Neural cell (in vitro differentiated cells): ENCODE measurements around the gene PHOX2B. TPM values are rescaled to one million over a fixed set of nuclear protein-coding genes. Genes with fewer than 3 reads are reported as not detected.

Experiments used
- H2AFZ ChIP-seq: fragments of 200-600, 300-800 bp; sonication (generic), shearing (Covaris generic); 2 replicates; pipeline ENCODE4 v1.6.0; 2014; ENCODE audit warnings: low read depth, mild to moderate bottlenecking, antibody characterized with exemption, low read length, moderate library complexity
- H3F3A ChIP-seq: fragments of 200-600 bp; shearing (Covaris generic); 2 replicates; pipeline ENCODE4 v1.6.1; 2016; ENCODE audit warnings: mild to moderate bottlenecking, moderate library complexity, mixed read lengths, antibody characterized with exemption, low read length; ENCODE audit not compliant: insufficient read depth, poor library complexity, severe bottlenecking
- H3K27ac ChIP-seq: fragments of 200-600, 300-800 bp; sonication (generic), shearing (Covaris generic); 2 replicates; pipeline ENCODE4 v1.5.1; 2014; ENCODE audit warnings: mild to moderate bottlenecking, low read length, moderate library complexity
- H3K27me3 ChIP-seq: fragments of 300-800, 200-600 bp; sonication (generic), shearing (Covaris generic); 2 replicates; pipeline ENCODE4 v1.6.0; 2014; ENCODE audit warnings: mild to moderate bottlenecking, low read depth, low read length, moderate library complexity; ENCODE audit not compliant: insufficient read depth
- H3K36me3 ChIP-seq: fragments of 300-800, 200-600 bp; sonication (generic), shearing (Covaris generic); 2 replicates; pipeline ENCODE4 v1.5.1; 2014; ENCODE audit warnings: mild to moderate bottlenecking, antibody characterized with exemption, low read length, moderate library complexity; ENCODE audit not compliant: insufficient read depth
- H3K4me2 ChIP-seq: fragments of 300-800, 200-600 bp; sonication (generic), shearing (Covaris generic); 2 replicates; pipeline ENCODE4 v1.6.0; 2014; ENCODE audit warnings: mild to moderate bottlenecking, low read length
- H3K4me3 ChIP-seq: fragments of 300-800, 200-600 bp; sonication (generic), shearing (Covaris generic); 2 replicates; pipeline ENCODE4 v1.5.1; 2014; ENCODE audit warnings: mild to moderate bottlenecking, low read length, moderate library complexity
- H3K79me2 ChIP-seq: fragments of 200-600 bp; shearing (Covaris generic); replicated peaks from 2 replicates; pipeline ENCODE4 v1.6.0; 2014; ENCODE audit warnings: mild to moderate bottlenecking, low read length, moderate library complexity; ENCODE audit not compliant: insufficient read depth
- H3K9ac ChIP-seq: fragments of 300-800, 200-600 bp; sonication (generic), shearing (Covaris generic); 2 replicates; pipeline ENCODE4 v1.6.1; 2016; ENCODE audit warnings: mild to moderate bottlenecking, low read length, mixed read lengths
- H3K9me2 ChIP-seq: fragments of 200-600 bp; shearing (Covaris generic); 2 replicates; pipeline ENCODE4 v1.6.1; 2016; ENCODE audit warnings: mild to moderate bottlenecking, low read length, mixed read lengths; ENCODE audit not compliant: insufficient read depth
- H3K9me3 ChIP-seq: fragments of 200-600, 300-800 bp; sonication (generic), shearing (Covaris generic); 2 replicates; pipeline ENCODE4 v1.6.1; 2016; ENCODE audit warnings: mild to moderate bottlenecking, mixed run types, low read length, moderate library complexity, mixed read lengths
- H4K20me1 ChIP-seq: fragments of 200-600 bp; shearing (Covaris generic); 2 replicates; pipeline ENCODE4 v1.6.1; 2016; ENCODE audit warnings: mild to moderate bottlenecking, mixed run types; ENCODE audit not compliant: insufficient read depth
- EP300 ChIP-seq: fragments of 450-650 bp; conservative IDR thresholded peaks from 2 replicates; pipeline ENCODE4 v1.6.1; 2014; ENCODE audit warnings: antibody characterized with exemption, mild to moderate bottlenecking, moderate library complexity; ENCODE audit not compliant: poor library complexity, severe bottlenecking
- EZH2 ChIP-seq: fragments of 200-600, 300-800 bp; shearing (Covaris generic), sonication (generic); IDR thresholded peaks from 2 replicates; pipeline ENCODE4 v1.6.1; 2014; ENCODE audit warnings: antibody characterized with exemption, low read length, borderline replicate concordance, mild to moderate bottlenecking; ENCODE audit not compliant: insufficient read depth, poor library complexity, severe bottlenecking
- MXI1 ChIP-seq: fragments of 450-650 bp; conservative IDR thresholded peaks from 2 replicates; pipeline ENCODE4 v1.6.1; 2014; ENCODE audit warnings: antibody characterized with exemption, mild to moderate bottlenecking; ENCODE audit not compliant: poor library complexity, severe bottlenecking
- POLR2AphosphoS5 ChIP-seq: IDR thresholded peaks from 2 replicates; pipeline ENCODE4 v1.6.1; 2012
- RAD21 ChIP-seq: fragments of 450-650 bp; conservative IDR thresholded peaks from 2 replicates; pipeline ENCODE4 v1.6.1; 2014; ENCODE audit warnings: antibody characterized with exemption, mild to moderate bottlenecking, moderate library complexity
- REST ChIP-seq: IDR thresholded peaks from 2 replicates; pipeline ENCODE4 v1.6.1; 2012; ENCODE audit warnings: borderline replicate concordance
- SMC3 ChIP-seq: fragments of 450-650 bp; conservative IDR thresholded peaks from 2 replicates; pipeline ENCODE4 v1.6.1; 2014; ENCODE audit warnings: antibody characterized with exemption, mild to moderate bottlenecking, moderate library complexity; ENCODE audit not compliant: poor library complexity
- TAF1 ChIP-seq: IDR thresholded peaks from 2 replicates; pipeline ENCODE4 v1.6.1; 2012; ENCODE audit warnings: low read depth
- polyA plus RNA-seq: library from polyadenylated mRNA; depleted of rRNA; stranded (reverse); fragments of >200 nt; gene quantifications from 2 replicates; pipeline ENCODE4 v1.2.3, GENCODE V29; 2014
- TF ChIP-seq, protein P1 (sequence below): fragments of 450-650 bp; IDR thresholded peaks from 2 replicates; pipeline ENCODE4 v1.5.1; 2014; ENCODE audit warnings: antibody characterized with exemption, mild to moderate bottlenecking, moderate library complexity; ENCODE audit not compliant: poor library complexity, severe bottlenecking

The PHOX2B gene
- polyA plus RNA-seq, 1 donor from 2014 or later, result not detected

DNA sequence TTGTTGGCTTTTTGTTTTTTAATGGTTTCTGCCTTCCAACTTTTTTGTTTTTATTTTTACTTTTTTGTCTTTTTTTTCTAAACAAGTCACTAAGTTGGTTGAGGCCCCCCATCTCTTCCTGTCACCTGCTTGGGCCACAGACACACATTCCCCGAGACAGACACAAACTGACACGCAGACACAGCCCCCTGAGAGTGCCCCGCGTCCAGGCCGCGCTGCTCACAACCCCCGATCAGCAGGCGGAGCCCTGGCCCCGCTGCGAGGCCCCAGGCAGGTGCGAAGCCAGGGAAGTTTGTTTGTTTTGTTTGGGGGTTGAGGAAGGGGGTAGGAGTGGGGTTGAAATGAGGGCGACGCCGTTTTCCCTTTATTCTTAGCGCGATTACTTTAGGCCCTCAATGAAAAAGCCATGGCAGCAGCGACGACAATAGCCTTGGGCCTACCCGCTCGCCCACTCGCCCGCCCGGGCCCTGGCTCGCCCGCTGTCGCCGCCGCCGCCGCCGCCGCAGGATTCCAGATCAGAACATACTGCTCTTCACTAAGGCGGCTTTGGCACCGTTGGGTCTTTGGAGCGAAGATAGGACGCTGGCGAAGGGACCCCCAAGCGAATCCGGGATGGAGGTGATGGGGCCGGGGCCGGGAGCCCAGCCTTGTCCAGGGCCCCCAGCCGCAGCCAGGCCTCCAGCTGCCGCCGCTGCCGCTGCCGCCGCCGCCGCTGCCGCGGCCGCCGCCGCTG is 3.1 kb downstream of the PHOX2B start:
- Histone ChIP-seq H3K9ac (no peak overlapping the region), H3K36me3 (no peaks in the 10 kb centered on the region), H4K20me1 (no peaks in the 10 kb centered on the region), H2AFZ (no peak overlapping the region), H3K9me3 (peaks cover 8% of the 10 kb centered on the region), H3F3A (no peaks in the 10 kb centered on the region), H3K4me3 (no peak overlapping the region), H3K9me2 (no peaks in the 10 kb centered on the region), H3K27ac (no peak overlapping the region), H3K4me2 (no peak overlapping the region), H3K27me3 (peaks cover 99% of the 10 kb centered on the region), H3K79me2 (no peaks in the 10 kb centered on the region)
- no peak for TF ChIP-seq RAD21
- no peak for TF ChIP-seq POLR2AphosphoS5
- TF ChIP-seq REST, result no peak
- TF ChIP-seq EZH2, result no peak
- no peak for TF ChIP-seq MXI1
- TF ChIP-seq, protein P1, sequence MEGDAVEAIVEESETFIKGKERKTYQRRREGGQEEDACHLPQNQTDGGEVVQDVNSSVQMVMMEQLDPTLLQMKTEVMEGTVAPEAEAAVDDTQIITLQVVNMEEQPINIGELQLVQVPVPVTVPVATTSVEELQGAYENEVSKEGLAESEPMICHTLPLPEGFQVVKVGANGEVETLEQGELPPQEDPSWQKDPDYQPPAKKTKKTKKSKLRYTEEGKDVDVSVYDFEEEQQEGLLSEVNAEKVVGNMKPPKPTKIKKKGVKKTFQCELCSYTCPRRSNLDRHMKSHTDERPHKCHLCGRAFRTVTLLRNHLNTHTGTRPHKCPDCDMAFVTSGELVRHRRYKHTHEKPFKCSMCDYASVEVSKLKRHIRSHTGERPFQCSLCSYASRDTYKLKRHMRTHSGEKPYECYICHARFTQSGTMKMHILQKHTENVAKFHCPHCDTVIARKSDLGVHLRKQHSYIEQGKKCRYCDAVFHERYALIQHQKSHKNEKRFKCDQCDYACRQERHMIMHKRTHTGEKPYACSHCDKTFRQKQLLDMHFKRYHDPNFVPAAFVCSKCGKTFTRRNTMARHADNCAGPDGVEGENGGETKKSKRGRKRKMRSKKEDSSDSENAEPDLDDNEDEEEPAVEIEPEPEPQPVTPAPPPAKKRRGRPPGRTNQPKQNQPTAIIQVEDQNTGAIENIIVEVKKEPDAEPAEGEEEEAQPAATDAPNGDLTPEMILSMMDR, result no peak
- no peak for TF ChIP-seq TAF1
- no peak for TF ChIP-seq EP300
- no peak for TF ChIP-seq SMC3

- Histone ChIP-seq H3K36me3 (no peaks in the 10 kb centered on the region), H3K27ac (no peak overlapping the region), H3K4me3 (no peak overlapping the region), H3K9me2 (no peaks in the 10 kb centered on the region), H2AFZ (no peak overlapping the region), H3K4me2 (no peak overlapping the region), H3K9me3 (peaks cover 8% of the 10 kb centered on the region), H4K20me1 (no peaks in the 10 kb centered on the region), H3K27me3 (peaks cover 98% of the 10 kb centered on the region), H3F3A (no peaks in the 10 kb centered on the region), H3K79me2 (no peaks in the 10 kb centered on the region), H3K9ac (no peak overlapping the region)
- TF ChIP-seq POLR2AphosphoS5 (no peak), MXI1 (no peak), RAD21 (no peak), TAF1 (no peak), SMC3 (no peak), REST (no peak), EZH2 (peak; percentile 65)
Measured at GRCh38 chr4:41744572-41745291, 3.8 kb downstream of the PHOX2B start.
